Measurements from ENCODE around the gene VOPP1.

DNA sequence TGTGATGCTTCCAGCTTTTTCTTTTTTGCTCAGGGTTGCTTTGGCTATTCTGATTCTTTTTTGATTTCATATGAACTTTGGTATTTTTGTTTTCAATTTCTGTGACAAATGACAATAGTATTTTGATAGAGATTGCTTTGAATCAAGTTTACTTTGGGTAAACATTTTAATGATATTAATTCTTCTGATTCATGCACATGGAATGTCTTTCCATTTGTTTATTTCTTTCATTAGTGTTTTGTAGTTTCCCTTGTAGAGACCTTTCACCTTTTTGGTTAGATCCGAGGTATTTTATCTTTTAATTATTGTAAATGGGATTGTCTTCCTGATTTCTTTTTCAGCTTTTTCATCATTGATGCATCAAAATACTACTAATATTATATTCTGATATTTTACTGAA, 114.0 kb downstream of the VOPP1 start:
- TF ChIP-seq, protein P1, sequence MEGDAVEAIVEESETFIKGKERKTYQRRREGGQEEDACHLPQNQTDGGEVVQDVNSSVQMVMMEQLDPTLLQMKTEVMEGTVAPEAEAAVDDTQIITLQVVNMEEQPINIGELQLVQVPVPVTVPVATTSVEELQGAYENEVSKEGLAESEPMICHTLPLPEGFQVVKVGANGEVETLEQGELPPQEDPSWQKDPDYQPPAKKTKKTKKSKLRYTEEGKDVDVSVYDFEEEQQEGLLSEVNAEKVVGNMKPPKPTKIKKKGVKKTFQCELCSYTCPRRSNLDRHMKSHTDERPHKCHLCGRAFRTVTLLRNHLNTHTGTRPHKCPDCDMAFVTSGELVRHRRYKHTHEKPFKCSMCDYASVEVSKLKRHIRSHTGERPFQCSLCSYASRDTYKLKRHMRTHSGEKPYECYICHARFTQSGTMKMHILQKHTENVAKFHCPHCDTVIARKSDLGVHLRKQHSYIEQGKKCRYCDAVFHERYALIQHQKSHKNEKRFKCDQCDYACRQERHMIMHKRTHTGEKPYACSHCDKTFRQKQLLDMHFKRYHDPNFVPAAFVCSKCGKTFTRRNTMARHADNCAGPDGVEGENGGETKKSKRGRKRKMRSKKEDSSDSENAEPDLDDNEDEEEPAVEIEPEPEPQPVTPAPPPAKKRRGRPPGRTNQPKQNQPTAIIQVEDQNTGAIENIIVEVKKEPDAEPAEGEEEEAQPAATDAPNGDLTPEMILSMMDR (conservative IDR thresholded peaks at IDR 0.05 in 1 of 2, IDR thresholded peaks at IDR 0.05 in 1 of 2; ENCODE audit: low read depth in 1 of 2, low read length in 2 of 2) = no peak
- TF ChIP-seq EZH2 (IDR thresholded peaks at IDR 0.05; ENCODE audit: low read length, missing control alignments) = no peak
